A549 (cell line): ENCODE measurements around the gene IGFL2.

Source experiments
- JUNB ChIP-seq: fragments of >200 bp; sonication (Bioruptor Twin); formaldehyde crosslinking; IDR thresholded peaks from 2 replicates; pipeline ENCODE4 v1.6.1; 2016
- RCOR1 ChIP-seq: fragments of 150-350 bp; IDR thresholded peaks from 2 replicates; pipeline ENCODE4 v1.6.1; 2014; ENCODE audit warnings: antibody characterized with exemption, low read length, low read depth
- TF ChIP-seq, protein P1 (sequence below): fragments of >200 bp; sonication (Bioruptor Twin); formaldehyde crosslinking; IDR thresholded peaks from 3 replicates; pipeline ENCODE4 v1.5.1; 2016

DNA sequence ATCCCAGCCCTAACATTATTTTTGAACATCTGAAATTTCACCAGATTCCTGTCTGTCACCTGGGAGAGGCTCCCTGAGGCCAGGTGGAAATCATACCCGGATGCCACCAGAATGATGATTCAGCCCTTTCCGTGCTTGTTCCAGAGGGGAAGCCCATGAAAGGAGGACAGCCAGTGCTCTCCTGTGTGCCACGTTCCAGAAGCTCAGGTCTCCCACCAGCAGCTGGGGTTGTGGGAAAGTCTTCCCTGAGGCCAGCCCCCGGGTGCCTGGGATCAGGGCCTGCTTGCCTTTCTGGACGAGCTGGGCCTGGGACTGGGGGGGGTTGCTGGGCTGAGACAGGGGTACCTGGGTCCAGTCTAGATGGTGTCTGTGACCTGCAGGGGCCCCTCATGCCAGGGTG lies 56.0 kb downstream of the IGFL2 start:
- TF ChIP-seq JUNB (no peak), RCOR1 (no peak)
- TF ChIP-seq, protein P1, sequence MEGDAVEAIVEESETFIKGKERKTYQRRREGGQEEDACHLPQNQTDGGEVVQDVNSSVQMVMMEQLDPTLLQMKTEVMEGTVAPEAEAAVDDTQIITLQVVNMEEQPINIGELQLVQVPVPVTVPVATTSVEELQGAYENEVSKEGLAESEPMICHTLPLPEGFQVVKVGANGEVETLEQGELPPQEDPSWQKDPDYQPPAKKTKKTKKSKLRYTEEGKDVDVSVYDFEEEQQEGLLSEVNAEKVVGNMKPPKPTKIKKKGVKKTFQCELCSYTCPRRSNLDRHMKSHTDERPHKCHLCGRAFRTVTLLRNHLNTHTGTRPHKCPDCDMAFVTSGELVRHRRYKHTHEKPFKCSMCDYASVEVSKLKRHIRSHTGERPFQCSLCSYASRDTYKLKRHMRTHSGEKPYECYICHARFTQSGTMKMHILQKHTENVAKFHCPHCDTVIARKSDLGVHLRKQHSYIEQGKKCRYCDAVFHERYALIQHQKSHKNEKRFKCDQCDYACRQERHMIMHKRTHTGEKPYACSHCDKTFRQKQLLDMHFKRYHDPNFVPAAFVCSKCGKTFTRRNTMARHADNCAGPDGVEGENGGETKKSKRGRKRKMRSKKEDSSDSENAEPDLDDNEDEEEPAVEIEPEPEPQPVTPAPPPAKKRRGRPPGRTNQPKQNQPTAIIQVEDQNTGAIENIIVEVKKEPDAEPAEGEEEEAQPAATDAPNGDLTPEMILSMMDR, result no peak
